HG02571 (cell line): Measurements from ENCODE around the gene DENND4A.

ENCODE experiments used
- ATAC-seq: cut with Tn5 transposase; IDR thresholded peaks from one replicate; pipeline ENCODE4 v1.9.1; 2021; ENCODE audit warnings: mild to moderate bottlenecking, moderate library complexity; ENCODE audit not compliant: unreplicated experiment

Gene DENND4A

GRCh38 chr15:65792138-65792987 is at the start of gene DENND4A:
Gene DENND4A (minus strand): TSS chr15:65792293. CDS start chr15:65756450, 35,843 bp downstream.
- peak; percentile 83 for ATAC-seq

GRCh38 chr15:65841121-65841930 is 49.2 kb upstream of the DENND4A start:
- ATAC-seq: no peak

GRCh38 chr15:65839985-65840384 is 47.9 kb upstream of the DENND4A start:
- no peak for ATAC-seq

DNA sequence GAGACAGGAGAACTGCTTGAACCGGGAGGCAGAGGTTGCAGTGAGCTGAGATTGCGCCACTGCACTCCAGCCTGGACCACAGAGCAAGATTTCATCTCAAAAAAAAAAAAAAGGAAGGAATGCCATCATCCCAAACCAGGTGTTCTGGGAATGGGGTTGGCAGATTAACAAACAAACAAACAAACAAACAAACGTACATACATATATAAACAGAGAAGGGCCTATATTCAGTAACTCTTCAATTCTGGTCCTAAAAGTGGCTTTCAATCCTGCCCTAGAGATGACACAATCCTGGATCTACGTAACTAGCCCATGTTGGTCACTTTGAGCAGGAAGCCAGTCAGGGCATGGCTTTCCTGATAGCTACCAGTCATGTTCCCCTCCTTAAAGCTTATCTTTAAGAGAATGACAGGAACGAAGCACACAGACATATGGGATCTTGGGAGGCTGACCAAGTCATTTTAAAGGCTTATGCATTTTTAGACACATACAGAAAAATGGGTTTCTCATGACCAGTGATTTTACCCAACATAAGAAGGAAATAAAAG is 47.3 kb upstream of the DENND4A start:
- ATAC-seq: no peak

DNA sequence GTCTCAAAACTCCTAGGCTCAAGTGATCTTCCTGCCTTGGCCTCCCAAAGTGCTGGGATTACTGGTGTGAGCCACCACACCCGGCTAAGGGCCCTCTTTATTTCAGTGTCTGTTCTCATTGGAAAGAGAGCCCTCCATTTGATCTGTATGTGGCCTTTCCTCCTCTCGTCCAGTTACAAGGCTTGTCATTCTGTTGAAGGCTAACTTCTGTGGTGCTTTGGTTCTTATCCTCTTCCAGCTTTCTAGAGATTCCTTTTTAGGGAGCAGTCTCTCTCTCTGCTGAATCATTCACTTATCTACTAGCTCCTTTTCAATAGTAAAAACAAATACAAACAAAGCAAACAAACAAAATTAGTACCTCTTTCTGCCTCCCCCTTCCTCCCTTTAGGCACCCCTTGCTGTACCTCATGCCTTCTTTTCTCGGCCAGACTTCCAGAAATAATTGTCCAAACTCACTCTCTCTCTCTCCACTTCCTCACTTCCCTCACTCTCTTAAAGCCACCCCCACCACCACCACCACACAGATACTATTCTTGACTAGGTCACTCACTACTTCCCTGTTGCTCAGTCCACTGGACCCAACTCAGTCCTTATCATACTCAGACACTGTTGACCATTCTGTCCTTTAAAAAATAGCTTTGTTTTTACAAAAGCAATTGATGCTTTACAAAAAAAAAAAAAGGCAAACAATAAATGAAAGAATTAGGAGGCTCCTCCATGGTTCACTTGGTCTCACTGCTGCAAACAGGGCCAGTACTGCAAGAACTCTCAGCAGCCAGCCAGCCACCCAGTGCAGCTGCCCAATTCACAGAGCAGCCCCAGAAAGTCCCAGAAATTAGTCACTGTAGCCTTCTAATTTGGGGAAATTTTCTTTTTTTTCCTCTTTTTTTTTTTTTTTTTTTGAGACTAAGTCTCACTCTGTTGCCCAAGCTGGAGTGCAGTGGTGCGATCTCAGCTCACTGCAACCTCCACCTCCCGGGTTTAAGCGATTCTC is 45.5 kb upstream of the DENND4A start:
- ATAC-seq: no peak

- no peak for ATAC-seq
These were observed 44.6 kb upstream of the DENND4A start for GRCh38 chr15:65836665-65837064.

DNA sequence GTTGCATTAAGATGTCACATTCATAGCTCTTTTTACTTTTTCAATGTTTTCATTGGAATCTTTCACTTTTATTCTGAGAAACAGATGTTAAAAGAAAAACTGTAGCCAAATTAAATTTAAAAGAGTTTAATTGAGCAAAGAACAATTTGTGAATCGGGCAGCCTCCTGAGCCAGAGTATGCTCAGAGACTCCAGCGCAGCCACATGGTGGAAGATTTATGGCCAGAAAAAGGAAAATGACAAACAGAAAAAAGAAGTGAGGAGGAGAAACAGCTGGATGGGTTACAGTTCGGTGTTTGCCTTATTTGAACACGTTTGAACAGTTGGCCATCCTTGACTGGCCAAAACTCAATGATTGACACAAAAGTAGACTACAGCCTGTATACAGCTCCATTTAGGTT is 43.4 kb upstream of the DENND4A start:
- no peak for ATAC-seq

- no peak for ATAC-seq
These were observed 42.6 kb upstream of the DENND4A start for GRCh38 chr15:65834603-65835282.

- ATAC-seq: no peak
These were observed 41.6 kb upstream of the DENND4A start for GRCh38 chr15:65833501-65834205.

DNA sequence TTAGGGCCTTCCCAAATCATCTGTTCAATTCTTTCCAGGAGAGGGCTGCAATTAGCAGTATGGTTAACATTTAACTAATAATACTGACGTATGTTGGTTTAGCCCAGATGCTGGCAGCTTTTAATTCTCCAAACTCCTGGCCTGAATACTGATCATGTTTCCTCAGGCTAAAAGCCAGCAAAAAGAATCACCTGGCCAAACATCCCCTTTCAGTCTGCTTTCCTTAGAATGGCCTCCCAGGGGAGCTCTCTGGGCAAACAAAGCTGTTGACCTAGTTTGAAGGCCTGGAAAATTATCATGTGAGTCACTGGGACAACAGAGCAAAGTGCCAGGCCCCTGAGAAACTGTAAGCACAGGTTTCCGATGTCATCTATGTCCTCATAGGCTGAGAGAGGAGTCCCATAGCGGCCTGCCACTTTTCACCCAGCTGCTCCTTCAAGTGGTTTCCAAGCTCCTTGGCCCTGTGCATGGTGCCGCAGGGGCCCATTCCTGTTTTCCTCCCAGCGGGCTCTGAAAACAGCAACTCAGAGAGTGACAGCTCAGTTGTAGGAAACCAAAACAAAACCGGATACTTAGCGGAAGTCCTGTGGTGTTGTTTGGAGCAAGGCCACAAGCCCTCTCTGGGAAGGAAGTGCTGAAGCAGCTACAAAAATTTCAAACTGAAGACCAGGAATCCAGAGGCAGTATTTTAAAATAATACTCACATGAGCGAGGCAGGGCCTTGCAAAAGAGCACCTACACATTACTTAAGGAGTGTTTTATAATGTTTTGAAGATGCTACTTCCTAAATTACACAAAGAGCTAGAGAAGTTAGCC is 40.7 kb upstream of the DENND4A start:
- no peak for ATAC-seq

GRCh38 chr15:65829130-65829764 is 37.2 kb upstream of the DENND4A start:
- no peak for ATAC-seq

DNA sequence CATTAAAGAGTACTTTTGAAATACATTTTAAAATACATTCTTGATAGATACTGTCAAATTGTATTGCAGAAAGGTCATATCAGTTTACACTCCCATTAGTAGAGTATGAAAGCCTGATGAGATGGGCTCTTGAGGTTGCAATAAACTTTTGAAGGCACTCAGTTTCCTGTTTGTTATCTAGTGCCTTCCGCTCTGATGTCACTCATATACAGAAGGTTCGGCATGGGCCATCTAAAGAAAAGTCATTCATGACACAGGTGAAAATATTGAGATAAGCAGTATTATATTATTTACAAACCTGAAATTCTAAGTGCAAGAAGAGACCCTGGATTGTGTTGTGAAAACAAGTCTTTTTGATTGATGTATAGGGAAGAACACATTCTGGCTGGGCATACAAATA is 36.5 kb upstream of the DENND4A start:
- ATAC-seq: no peak

DNA sequence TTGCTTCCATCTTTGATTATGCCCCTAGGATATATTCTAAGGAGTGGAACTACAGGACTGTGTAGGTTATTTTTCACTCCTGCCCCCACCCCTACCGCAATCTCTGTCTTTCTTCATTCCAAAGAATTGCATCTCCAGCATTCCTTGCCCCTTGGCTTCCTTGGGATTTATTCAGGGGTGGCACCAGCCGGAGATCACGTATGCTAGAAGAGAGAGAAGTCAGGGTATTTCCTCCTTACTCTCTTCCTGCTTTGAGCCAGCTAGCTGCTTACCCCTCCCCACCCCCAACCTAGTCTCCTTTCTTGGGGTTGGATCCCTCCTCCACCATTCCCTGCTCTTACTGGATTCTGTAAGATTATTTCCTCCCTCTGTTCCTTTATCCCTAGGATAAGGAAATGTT is 35.0 kb upstream of the DENND4A start:
- no peak for ATAC-seq

GRCh38 chr15:65824941-65825544 is 33.0 kb upstream of the DENND4A start:
- ATAC-seq: no peak

DNA sequence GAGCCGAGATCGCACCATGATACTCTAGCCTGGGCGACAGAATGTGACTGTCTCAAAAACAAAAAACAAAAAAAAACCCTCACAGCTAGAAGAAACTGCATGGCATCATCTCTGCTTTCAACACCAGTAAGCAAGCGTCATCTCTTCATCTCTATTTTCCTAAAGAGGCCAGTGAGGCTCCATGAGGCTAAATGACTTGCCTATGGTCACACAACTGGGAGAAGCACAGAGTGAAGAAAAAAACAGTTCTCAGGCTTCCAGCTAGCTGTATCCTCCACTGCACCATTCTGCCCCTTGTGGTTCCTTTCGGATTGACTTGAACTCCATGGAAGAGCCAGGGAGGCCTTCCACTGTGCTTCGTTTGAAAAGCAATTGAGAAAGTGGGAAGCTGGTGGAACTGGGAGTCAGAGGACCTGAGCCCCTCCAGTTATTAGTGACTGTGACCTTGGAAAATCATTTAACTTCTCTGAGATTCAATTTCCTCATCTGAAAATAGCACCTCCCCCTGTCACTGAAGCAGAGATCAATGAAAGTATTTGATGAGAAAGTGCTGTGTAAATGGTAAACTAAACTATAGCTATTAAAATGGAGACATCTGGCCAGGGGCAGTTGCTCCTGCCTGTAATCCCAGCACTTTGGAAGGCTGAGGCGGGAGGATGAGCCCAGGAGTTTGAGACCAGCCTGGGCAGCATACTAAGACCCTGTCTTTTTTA is 32.1 kb upstream of the DENND4A start:
- ATAC-seq: no peak

GRCh38 chr15:65822316-65822715 is 30.2 kb upstream of the DENND4A start:
- no peak for ATAC-seq

DNA sequence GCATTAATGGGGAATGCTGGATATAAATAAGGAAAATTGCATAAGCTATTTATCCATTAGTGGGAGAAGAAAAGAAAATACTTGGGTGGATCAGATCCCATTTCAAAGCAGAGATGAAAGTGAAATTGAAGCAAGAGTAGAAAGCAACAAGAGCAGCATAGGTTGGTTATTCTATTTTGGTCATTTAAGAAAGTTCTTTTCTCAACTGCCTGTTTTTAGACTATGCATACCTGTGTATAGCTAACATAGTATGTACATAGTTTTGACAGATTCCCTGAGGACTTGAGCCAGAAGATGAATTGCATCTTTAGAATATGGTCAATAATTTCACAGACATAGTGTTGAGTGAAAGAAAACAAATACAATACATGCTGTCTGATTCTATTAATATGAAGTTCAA is 29.0 kb upstream of the DENND4A start:
- ATAC-seq: no peak
